ENCODE results near the gene TMEM269. TPM values are rescaled to one million over a fixed set of nuclear protein-coding genes. Genes with fewer than 3 reads are reported as not detected.

TMEM269 gene
- total RNA-seq, 1 experiment from 2014 or later = 1.7 TPM

- ChIA-PET CTCF (interaction anchor here (1.4 kb wide), 1 partner anchor 168 kb away, joined by 6 read pairs; no protein-coding TSS in a partner anchor), POLR2A (ENCODE audit: low non-redundant PET) (no interaction called here)
- BruUV-seq (replicated peaks) = no TSS peak
- H3K36me3 ChIP-seq (ENCODE audit: insufficient read depth, low read length, poor library complexity, severe bottlenecking) = peaks cover 35% of the 10 kb centered on the region
- H3K4me3 ChIP-seq (ENCODE audit: low read depth, low read length, poor library complexity, severe bottlenecking) = no peak overlapping the region
- TF ChIP-seq CTCF (conservative IDR thresholded peaks at IDR 0.05; ENCODE audit: low read depth, low read length) = no peak
- no peak for TF ChIP-seq EZH2 (IDR thresholded peaks at IDR 0.05; ENCODE audit: borderline replicate concordance, low read depth, low read length, poor library complexity, severe bottlenecking)
- peaks cover 2% of the 10 kb centered on the region for H3K4me1 ChIP-seq (ENCODE audit: insufficient read depth, low read length, poor library complexity, severe bottlenecking)
- no peak for DNase-seq (ENCODE audit: low spot score)
- H3K27ac ChIP-seq (ENCODE audit: low read depth, low read length, poor library complexity, severe bottlenecking) = no peak overlapping the region
- H3K9me3 ChIP-seq (ENCODE audit: low read depth, low read length, poor library complexity, severe bottlenecking) = no peaks in the 10 kb centered on the region
- H3K27me3 ChIP-seq (replicated peaks; ENCODE audit: insufficient read depth, low read depth, low read length, poor library complexity) = no peaks in the 10 kb centered on the region
- intact Hi-C loops (cut with micrococcal nuclease; ENCODE audit: unreplicated experiment) = loop anchor here (10.0 kb wide), 1 partner anchor 401 kb away; no protein-coding TSS in a partner anchor
Observed at GRCh38 chr1:42745851-42746250, 38.9 kb upstream of the TMEM269 start.

- Histone ChIP-seq H3K27me3 (replicated peaks; ENCODE audit: insufficient read depth, low read depth, low read length, poor library complexity) (no peaks in the 10 kb centered on the region), H3K27ac (ENCODE audit: low read depth, low read length, poor library complexity, severe bottlenecking) (no peak overlapping the region), H3K4me1 (ENCODE audit: insufficient read depth, low read length, poor library complexity, severe bottlenecking) (no peaks in the 10 kb centered on the region), H3K36me3 (ENCODE audit: insufficient read depth, low read length, poor library complexity, severe bottlenecking) (peaks cover 35% of the 10 kb centered on the region), H3K9me3 (ENCODE audit: low read depth, low read length, poor library complexity, severe bottlenecking) (no peaks in the 10 kb centered on the region), H3K4me3 (ENCODE audit: low read depth, low read length, poor library complexity, severe bottlenecking) (no peak overlapping the region)
- CTCF ChIA-PET = interaction anchor here (1.4 kb wide), 1 partner anchor 168 kb away, joined by 6 read pairs; no protein-coding TSS in a partner anchor
- intact Hi-C loops (cut with micrococcal nuclease; ENCODE audit: unreplicated experiment) = loop anchor here (1.0 to 10.0 kb wide), 2 partner anchors 168 to 402 kb away; no protein-coding TSS in a partner anchor
- no peak for DNase-seq (ENCODE audit: low spot score)
- no TSS peak for BruUV-seq (replicated peaks)
- POLR2A ChIA-PET (ENCODE audit: low non-redundant PET) = no interaction called here
- TF ChIP-seq EZH2 (IDR thresholded peaks at IDR 0.05; ENCODE audit: borderline replicate concordance, low read depth, low read length, poor library complexity, severe bottlenecking) (no peak), CTCF (conservative IDR thresholded peaks at IDR 0.05; ENCODE audit: low read depth, low read length) (no peak)
Observed at GRCh38 chr1:42746436-42747105, 38.2 kb upstream of the TMEM269 start.

- DNase-seq (ENCODE audit: low spot score) = peak; percentile 61
- Histone ChIP-seq H3K4me1 (ENCODE audit: insufficient read depth, low read length, poor library complexity, severe bottlenecking) (no peaks in the 10 kb centered on the region), H3K27me3 (replicated peaks; ENCODE audit: insufficient read depth, low read depth, low read length, poor library complexity) (no peaks in the 10 kb centered on the region), H3K9me3 (ENCODE audit: low read depth, low read length, poor library complexity, severe bottlenecking) (no peaks in the 10 kb centered on the region), H3K36me3 (ENCODE audit: insufficient read depth, low read length, poor library complexity, severe bottlenecking) (peaks cover 41% of the 10 kb centered on the region), H3K27ac (ENCODE audit: low read depth, low read length, poor library complexity, severe bottlenecking) (no peak overlapping the region), H3K4me3 (ENCODE audit: low read depth, low read length, poor library complexity, severe bottlenecking) (no peak overlapping the region)
- ChIA-PET CTCF (interaction anchor here (1.4 kb wide), 1 partner anchor 169 kb away, joined by 6 read pairs; no protein-coding TSS in a partner anchor), POLR2A (ENCODE audit: low non-redundant PET) (no interaction called here)
- intact Hi-C loops (cut with micrococcal nuclease; ENCODE audit: unreplicated experiment) = loop anchor here (1.0 to 10.0 kb wide), 2 partner anchors 169 to 402 kb away; no protein-coding TSS in a partner anchor
- TF ChIP-seq CTCF (conservative IDR thresholded peaks at IDR 0.05; ENCODE audit: low read depth, low read length) = peak; percentile 76
- no peak for TF ChIP-seq EZH2 (IDR thresholded peaks at IDR 0.05; ENCODE audit: borderline replicate concordance, low read depth, low read length, poor library complexity, severe bottlenecking)
- BruUV-seq (replicated peaks) = no TSS peak
Observed at GRCh38 chr1:42747125-42747524, 37.7 kb upstream of the TMEM269 start.

Measured in A673 (cell line).